Vagina (tissue), 2 donors: Measurements from ENCODE around the gene ZFHX3. TPM values are rescaled to one million over a fixed set of nuclear protein-coding genes. Genes with fewer than 3 reads are reported as not detected.
A peak's percentile ranks its signal among the peaks of the same experiment; 100 is the strongest.

Experiments
- DNase-seq, 2 donors: peaks; one replicate each; pipeline ENCODE4 v3.0.0-alpha.2; 2017; ENCODE audit errors: extremely low spot score in 2 of 2
- H3K27ac ChIP-seq: fragments of 200-600 bp; sonication (generic); one replicate; pipeline ENCODE4 v1.5.1; 2019
- H3K27me3 ChIP-seq: fragments of 200-600 bp; sonication (generic); one replicate; pipeline ENCODE4 v1.5.1; 2019
- H3K36me3 ChIP-seq, 2 donors: fragments of 200-600 bp; sonication (generic); one replicate each; pipeline ENCODE4 v1.5.1; 2017 to 2019
- H3K4me1 ChIP-seq: fragments of 200-600 bp; sonication (generic); one replicate; pipeline ENCODE4 v1.5.1; 2019
- H3K4me3 ChIP-seq, 2 donors: fragments of 200-600 bp; sonication (generic); 1 replicate in 1 of 2; 2 replicates in 1 of 2; pipeline ENCODE4 v1.5.1; 2016 to 2019
- H3K9me3 ChIP-seq: fragments of 200-600 bp; sonication (generic); one replicate; pipeline ENCODE4 v1.5.1; 2019
- POLR2A ChIP-seq, 2 donors: fragments of 450-650 bp; IDR thresholded peaks; one replicate each; pipeline ENCODE4 v1.6.1; 2017; ENCODE audit warnings: antibody characterized with exemption in 2 of 2, mild to moderate bottlenecking in 2 of 2, moderate library complexity in 2 of 2
- POLR2AphosphoS5 ChIP-seq, 2 donors: sonication (generic); formaldehyde crosslinking; IDR thresholded peaks; one replicate each; pipeline ENCODE4 v1.9.0; 2017; ENCODE audit warnings: antibody characterized with exemption in 2 of 2, mild to moderate bottlenecking in 2 of 2, low read depth in 1 of 2; ENCODE audit not compliant: insufficient read depth in 1 of 2
- intact Hi-C: fragments of 100-400 bp; cut with DNase I; formaldehyde crosslinking; loops from one replicate; pipeline ENCODE4 v1.15.1; 2023
- total RNA-seq: library from RNA; depleted of rRNA; stranded (reverse); fragments of >200 nt; gene quantifications from one replicate; pipeline ENCODE4 v1.2.3, GENCODE V29; 2016
- TF ChIP-seq, protein P1 (sequence below), 3 experiments: fragments of 450-650 bp in 2 of 3; fragments of 200-600 bp in 1 of 3; sonication (generic) in 1 of 3; IDR thresholded peaks; one replicate each; pipeline ENCODE4 v1.5.1; 2017 to 2019; ENCODE audit warnings: antibody characterized with exemption in 3 of 3, mild to moderate bottlenecking in 2 of 3, moderate library complexity in 2 of 3

ZFHX3 gene
- total RNA-seq, 1 donor from 2014 or later, result 28.0 TPM

DNA sequence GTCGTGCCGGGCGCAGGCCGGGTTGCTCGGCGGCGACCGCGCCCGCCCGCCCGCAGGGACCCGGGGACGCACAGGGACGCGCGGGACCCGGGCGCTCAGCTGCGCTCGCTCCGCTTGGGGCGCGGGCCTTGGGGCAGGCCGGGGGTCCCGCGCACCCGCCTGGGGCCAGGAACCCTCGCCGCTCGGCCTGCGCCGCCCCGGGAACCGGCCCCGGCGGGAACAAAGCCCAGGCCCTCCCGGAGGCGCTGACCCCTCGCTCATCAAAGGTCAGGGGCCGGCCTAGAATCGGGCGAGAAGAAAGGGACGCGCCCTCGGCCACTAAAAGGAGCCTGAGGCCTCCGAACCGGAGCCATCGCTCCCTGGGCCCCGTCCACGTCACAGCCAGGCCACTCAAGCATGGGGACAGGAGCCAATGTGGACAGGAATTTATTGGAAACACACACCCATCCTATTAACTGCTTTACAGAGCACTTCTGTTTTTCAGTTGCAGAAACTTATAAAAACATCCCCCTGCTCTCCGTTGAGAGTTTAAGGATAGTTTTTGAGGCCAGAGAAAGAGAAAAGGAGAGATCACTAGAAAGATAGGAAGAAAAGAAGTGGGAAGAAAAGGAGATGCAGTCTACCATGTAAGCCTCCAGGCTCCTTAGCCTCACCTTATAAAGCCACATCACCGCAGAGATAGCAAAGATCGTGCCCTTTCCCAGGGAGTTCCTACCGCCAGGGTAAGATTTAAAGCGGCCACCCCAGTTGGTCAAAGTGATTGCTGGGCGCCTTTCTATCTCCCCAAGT is 558 bp upstream of the ZFHX3 start:
- TF ChIP-seq, protein P1, sequence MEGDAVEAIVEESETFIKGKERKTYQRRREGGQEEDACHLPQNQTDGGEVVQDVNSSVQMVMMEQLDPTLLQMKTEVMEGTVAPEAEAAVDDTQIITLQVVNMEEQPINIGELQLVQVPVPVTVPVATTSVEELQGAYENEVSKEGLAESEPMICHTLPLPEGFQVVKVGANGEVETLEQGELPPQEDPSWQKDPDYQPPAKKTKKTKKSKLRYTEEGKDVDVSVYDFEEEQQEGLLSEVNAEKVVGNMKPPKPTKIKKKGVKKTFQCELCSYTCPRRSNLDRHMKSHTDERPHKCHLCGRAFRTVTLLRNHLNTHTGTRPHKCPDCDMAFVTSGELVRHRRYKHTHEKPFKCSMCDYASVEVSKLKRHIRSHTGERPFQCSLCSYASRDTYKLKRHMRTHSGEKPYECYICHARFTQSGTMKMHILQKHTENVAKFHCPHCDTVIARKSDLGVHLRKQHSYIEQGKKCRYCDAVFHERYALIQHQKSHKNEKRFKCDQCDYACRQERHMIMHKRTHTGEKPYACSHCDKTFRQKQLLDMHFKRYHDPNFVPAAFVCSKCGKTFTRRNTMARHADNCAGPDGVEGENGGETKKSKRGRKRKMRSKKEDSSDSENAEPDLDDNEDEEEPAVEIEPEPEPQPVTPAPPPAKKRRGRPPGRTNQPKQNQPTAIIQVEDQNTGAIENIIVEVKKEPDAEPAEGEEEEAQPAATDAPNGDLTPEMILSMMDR (IDR thresholded peaks at IDR 0.05), result no peak
- TF ChIP-seq POLR2A (IDR thresholded peaks at IDR 0.05) (no peak), POLR2AphosphoS5 (IDR thresholded peaks at IDR 0.05; ENCODE audit: insufficient read depth in 1 of 2, low read depth in 1 of 2) (peak in 1 of 2 donors; percentile 47)
- peak overlapping the region; percentile 85 for H3K27ac ChIP-seq
- intact Hi-C loops, result loop anchor here (10.0 kb wide), 2 partner anchors 54 to 204 kb away; no protein-coding TSS in a partner anchor
- no peak for DNase-seq
- peak overlapping the region; percentile 73 to 79 for H3K4me3 ChIP-seq
- no peaks in the 10 kb centered on the region for H3K9me3 ChIP-seq
- no peaks in the 10 kb centered on the region for H3K27me3 ChIP-seq
- no peaks in the 10 kb centered on the region for H3K36me3 ChIP-seq
- H3K4me1 ChIP-seq, result peaks cover 55% of the 10 kb centered on the region

DNA sequence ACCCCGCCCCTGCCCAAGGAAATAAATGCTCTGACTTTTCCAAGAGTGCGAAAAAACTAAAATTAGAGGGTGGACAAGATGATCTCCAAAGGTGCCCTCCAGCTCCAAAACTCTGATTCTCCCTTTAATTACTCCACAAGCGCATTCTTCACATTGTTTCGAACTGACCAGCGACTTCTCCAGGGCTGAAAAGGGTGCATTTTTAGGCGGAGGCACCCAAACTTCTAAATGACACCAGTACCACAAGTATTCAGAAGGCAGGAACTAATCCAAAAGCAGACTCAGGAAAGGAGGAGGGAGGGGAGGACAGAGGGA is 750 bp downstream of the ZFHX3 start:
- Histone ChIP-seq H3K9me3 (no peaks in the 10 kb centered on the region), H3K36me3 (no peaks in the 10 kb centered on the region), H3K4me3 (peak overlapping the region; percentile 73 to 79), H3K27me3 (no peaks in the 10 kb centered on the region), H3K4me1 (peaks cover 61% of the 10 kb centered on the region), H3K27ac (peak overlapping the region; percentile 85)
- no peak for DNase-seq
- intact Hi-C loops, result loop anchor here (10.0 kb wide), 2 partner anchors 52 to 202 kb away; no protein-coding TSS in a partner anchor
- no peak for TF ChIP-seq POLR2AphosphoS5 (IDR thresholded peaks at IDR 0.05; ENCODE audit: insufficient read depth in 1 of 2, low read depth in 1 of 2)
- TF ChIP-seq POLR2A (IDR thresholded peaks at IDR 0.05), result no peak
- TF ChIP-seq, protein P1 (IDR thresholded peaks at IDR 0.05), result no peak

DNA sequence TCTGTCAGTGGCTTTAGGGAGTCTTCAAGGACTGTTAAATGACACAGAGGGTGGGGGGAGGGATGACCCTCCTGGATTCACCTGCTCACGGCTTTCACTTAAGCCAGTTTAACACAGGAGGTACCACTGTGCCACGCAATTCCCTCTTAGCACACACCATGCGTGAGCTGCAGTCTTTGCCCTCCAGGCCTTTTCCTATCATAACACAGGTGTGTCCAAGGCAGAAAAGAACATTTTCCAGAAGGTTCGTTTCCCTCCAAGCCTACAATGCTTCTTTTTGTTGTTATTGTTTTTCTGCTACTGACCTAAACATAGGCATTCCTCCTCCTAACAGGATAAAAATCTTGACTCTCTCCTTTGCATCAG is 1.1 kb downstream of the ZFHX3 start:
- DNase-seq, result no peak
- no peaks in the 10 kb centered on the region for H3K27me3 ChIP-seq
- H3K27ac ChIP-seq, result peak overlapping the region; percentile 85
- intact Hi-C loops, result loop anchor here (10.0 kb wide), 2 partner anchors 52 to 202 kb away; no protein-coding TSS in a partner anchor
- TF ChIP-seq, protein P1 (IDR thresholded peaks at IDR 0.05), result no peak
- no peak for TF ChIP-seq POLR2AphosphoS5 (IDR thresholded peaks at IDR 0.05; ENCODE audit: insufficient read depth in 1 of 2, low read depth in 1 of 2)
- no peak for TF ChIP-seq POLR2A (IDR thresholded peaks at IDR 0.05)
- no peaks in the 10 kb centered on the region for H3K36me3 ChIP-seq
- H3K4me3 ChIP-seq, result peak overlapping the region; percentile 73 to 79
- peaks cover 61% of the 10 kb centered on the region for H3K4me1 ChIP-seq
- no peaks in the 10 kb centered on the region for H3K9me3 ChIP-seq

DNA sequence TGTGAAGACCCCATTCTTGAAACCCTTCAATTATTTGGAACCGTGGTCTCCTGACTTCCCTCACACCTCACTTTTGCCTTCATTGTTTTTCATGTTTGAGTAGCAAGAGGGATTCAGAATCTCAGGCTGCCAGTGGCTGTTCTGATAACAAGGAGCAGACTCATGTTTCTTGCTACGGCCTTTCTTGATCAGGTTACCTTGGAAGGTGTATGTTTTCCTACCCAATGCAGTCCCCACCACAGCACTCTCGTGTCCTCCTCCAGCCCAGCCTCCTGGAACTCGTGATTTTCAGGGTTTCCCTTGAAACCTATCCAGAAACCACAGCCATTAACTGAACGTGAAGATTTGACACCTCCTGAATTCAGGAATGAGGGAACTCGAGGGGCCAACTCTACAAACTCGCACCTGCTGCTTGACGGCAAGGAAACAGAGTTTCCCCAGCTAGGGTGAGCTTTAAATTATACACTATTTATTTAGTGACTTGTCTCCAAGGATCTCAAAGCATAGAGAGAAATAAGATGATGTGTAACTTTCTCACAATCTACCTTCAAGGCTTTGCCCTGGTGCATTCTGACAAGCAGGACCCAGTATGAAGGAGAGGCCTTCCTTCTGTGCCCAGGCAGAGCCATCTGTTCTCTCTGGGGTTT is 1.6 kb downstream of the ZFHX3 start:
- Histone ChIP-seq H3K4me1 (peaks cover 61% of the 10 kb centered on the region), H3K27ac (peak overlapping the region; percentile 85), H3K36me3 (no peaks in the 10 kb centered on the region), H3K9me3 (no peaks in the 10 kb centered on the region), H3K27me3 (no peaks in the 10 kb centered on the region), H3K4me3 (peak overlapping the region; percentile 73 to 79)
- TF ChIP-seq POLR2A (IDR thresholded peaks at IDR 0.05), result no peak
- intact Hi-C loops, result loop anchor here (10.0 kb wide), 2 partner anchors 52 to 202 kb away; no protein-coding TSS in a partner anchor
- no peak for DNase-seq

DNA sequence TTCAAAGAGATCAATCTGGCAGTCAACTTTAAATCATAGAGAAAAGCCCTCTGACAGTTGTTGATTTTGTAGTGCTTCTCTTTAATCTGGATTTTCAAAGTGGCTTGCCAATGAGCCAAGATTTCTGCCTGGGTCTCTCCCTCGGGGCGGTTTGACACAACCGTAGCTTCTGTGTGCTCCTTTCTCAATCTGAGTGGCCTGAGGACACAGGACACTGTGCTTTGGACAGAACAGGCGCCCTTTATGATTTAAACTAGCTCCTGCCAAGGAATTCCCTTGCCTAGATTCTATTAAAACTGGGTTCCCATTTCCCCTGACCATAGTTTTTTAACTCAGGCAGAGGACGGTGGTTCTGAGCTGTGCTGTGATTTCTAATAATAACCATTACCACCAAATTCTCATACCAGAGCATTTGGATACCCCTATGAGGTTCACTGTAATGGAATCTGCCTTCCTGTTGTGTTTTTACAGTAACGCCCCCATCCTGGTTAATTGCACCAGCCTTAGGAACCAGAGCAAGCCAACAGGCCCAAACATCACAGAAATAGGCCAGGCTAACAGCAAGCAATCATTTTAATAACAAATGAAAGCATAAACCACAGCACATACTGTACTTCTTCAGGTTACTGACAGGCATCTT is 4.0 kb downstream of the ZFHX3 start:
- intact Hi-C loops, result loop anchor here (10.0 kb wide), 2 partner anchors 49 to 199 kb away; no protein-coding TSS in a partner anchor
- H3K27me3 ChIP-seq, result no peaks in the 10 kb centered on the region
- H3K27ac ChIP-seq, result peak overlapping the region; percentile 38
- H3K9me3 ChIP-seq, result no peaks in the 10 kb centered on the region
- no peaks in the 10 kb centered on the region for H3K36me3 ChIP-seq
- TF ChIP-seq POLR2AphosphoS5 (IDR thresholded peaks at IDR 0.05; ENCODE audit: insufficient read depth in 1 of 2, low read depth in 1 of 2) (no peak), POLR2A (IDR thresholded peaks at IDR 0.05) (no peak)
- TF ChIP-seq, protein P1 (IDR thresholded peaks at IDR 0.05), result no peak
- peaks cover 67% of the 10 kb centered on the region for H3K4me1 ChIP-seq
- no peak for DNase-seq
- no peak overlapping the region for H3K4me3 ChIP-seq
